GM21515 (cell line): ENCODE results near the gene CCL25.

Experiments
- ATAC-seq: cut with Tn5 transposase; IDR thresholded peaks from one replicate; pipeline ENCODE4 v1.9.1; 2021; ENCODE audit not compliant: unreplicated experiment

The CCL25 gene

DNA sequence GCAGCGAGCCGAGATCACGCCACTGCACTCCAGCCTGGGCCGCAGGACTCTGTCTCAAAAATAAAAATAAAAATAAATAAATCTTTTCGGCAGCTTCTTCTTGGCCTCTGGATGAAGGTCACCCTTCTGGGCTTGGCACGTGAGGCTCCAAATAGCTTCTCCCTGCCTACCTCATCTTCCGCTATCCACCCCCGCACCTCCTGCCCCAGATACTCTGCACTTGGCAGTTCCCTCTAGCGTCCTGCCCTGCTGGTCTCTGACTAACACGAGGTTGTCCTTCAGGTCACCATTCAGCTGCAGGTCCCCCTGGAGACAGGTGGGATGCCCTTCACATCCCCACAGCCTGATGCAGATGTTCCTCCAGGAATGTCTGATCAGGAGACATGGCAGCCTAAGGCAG lies 8.5 kb upstream of the CCL25 start:
- no peak for ATAC-seq

DNA sequence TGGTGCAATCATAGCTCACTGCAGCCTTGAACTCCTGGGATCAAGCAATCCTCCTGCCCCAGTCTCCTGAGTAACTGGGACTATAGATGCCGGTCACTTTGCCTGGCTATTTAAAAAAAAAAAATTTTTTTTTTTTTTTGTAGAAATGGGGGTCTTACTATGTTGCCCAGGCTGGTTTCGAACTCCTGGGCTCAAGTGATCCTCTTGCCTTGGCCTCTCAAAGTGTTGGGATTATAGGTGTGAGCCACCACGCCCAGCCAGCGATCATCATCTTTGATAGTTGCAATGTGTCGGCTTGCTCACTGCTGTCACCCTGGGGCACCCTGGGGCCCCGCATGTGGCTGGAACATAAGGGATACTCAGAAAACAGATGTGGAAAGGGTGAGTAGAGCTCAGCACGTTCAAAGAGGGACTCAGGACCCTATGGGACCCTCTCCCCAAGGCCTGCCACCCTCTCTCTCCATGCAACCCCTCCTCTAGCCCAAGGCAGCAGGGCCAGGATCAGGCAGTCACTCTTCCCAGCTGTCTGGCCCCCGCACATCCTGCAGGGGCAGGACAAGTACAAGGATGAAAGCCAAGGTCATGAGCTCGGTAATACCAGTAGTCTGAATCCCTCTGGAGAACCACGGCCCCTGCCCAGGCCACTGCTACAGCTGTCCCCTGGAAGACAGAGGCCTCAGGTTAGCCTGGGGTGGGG lies 6.5 kb upstream of the CCL25 start:
- no peak for ATAC-seq

DNA sequence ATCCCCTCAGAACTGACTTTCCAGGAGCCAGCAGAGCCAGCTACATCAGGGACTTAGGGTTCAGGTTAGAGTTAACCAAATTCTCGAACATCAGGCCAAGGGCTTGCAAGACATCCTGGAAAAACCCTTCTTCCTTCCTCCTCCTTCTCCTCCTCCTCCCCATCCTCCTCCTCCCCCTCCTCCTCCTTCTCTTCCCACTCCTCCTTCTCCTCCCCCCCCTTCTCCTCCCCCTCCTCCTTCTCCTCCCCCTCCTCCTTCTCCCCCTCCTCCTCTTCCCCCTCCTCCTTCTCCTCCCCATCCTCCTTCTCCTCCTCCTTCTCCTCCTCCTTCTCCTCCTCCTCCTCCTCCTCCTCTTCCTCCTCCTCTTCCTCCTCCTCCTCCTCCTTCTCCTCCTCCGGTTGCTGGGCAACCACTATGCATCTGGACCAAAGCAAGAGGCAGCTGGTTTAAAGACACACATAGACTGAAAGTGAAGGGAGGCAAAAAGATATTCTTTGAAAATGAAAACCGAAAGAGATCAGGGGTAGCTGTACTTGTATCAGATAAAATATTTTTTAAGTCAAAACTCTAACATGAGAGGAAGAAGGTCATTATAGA lies 5.9 kb upstream of the CCL25 start:
- ATAC-seq = no peak

DNA sequence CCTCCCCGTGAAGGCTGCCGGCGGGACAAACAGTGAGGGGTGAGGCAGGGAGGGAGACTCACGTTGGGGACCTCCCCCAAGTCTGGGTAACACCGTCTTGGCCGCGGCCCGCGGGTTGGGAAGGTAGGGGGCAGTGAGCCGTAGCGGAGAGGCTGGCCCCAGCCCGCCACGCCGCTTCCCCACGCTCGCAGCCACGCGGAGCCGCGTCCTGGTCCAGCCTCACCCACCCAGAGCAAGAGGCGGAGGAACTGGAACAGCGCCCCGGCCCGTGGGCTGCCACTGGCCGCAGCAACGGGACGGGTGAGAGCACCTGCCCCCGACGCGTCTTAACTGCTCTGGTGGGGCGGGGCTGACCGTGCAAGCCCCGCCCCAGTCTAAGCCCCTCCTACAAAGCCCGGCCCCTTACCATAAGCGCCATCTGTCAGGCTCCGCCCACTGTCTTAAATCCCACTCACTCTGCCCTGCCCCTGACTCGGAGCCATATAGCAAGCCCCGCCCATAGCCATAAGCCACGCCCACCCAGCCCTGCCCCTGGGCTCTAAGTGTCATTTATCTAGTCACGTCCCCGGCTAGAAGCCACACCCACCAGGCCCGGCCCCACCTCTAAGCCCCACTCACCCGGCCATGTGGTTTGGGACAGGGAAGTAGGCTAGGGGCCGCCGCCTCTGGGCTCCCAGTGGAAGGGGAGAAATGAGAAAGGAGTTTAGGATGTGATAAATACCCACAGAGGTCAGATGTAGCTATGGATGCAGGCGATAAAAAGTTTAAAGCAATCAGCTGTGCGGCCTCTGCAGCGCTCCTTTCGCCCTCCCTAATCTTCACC lies 2.1 kb upstream of the CCL25 start:
- peak; percentile 73 for ATAC-seq

DNA sequence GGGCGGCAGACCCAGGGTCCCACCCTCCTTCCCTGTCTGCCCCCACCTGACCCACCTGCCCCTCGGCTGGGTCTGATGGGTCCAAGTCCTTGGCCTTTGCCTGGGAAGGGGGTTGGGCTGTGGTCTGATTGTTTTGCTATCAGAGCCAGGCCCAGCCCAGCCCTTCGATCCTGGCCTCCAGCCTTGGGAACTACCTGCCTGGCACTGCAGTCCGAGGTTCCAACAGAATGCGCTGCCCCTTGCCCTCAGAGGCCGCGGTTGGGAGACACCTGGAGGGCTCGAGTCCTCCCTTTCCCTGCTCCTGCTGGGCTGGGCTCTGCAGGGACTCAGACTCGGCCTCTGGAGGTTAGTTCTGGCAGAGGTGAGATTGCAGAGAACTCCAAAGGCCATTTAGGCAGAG lies 1.6 kb downstream of the CCL25 start:
- ATAC-seq = no peak

DNA sequence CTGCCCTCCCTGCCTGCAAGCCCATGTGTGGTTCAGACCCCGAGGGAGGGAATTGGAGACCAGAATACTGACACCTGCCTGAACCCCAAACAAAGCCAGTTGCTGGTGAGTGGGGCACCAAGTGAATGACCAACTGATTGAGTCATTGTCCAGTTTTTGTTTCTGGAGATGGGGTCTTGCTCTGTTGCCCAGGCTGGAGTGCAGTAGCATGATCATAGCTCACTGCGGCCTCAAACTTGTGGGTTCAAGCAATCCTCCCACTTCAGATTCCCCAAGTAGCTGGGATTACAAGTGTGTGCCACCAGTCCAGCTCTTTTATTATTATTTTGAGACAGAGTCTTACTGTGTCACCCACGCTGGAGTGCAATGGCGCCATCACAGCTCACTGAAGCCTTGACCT lies 4.0 kb downstream of the CCL25 start:
- ATAC-seq = no peak

DNA sequence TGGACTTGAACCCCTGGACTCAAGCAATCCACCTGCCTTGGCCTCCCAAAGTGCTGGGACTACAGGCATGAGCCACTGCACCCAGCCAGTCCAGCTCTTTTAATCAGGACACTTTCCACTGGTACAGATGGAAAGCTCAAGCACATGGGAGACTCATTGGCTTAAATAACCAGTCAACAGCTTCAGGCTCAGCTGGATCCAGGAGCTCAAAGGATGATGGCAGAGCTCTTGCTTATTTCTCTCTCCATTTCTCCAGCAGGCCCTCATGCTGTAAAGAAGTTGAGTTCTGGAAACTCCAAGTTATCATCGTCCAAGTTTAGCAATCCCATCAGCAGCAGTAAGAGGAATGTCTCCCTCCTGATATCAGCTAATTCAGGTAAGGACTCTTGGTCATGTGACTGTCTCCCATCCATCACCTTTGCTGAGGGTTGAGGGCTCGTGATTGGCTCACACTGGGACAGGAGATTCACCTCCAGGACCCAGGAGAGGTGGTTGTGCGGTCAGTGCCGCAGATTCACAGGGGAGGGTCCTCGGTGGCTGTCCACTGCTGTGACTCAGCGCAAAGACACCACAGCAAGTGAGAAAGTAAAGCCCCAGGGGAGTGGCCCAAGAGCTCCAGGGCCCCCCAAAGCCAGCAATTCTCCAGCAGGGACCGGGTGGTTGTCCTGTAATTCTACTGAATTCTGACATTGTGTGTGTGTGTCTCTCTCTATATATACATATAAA lies 5.1 kb downstream of the CCL25 start:
- ATAC-seq = no peak

DNA sequence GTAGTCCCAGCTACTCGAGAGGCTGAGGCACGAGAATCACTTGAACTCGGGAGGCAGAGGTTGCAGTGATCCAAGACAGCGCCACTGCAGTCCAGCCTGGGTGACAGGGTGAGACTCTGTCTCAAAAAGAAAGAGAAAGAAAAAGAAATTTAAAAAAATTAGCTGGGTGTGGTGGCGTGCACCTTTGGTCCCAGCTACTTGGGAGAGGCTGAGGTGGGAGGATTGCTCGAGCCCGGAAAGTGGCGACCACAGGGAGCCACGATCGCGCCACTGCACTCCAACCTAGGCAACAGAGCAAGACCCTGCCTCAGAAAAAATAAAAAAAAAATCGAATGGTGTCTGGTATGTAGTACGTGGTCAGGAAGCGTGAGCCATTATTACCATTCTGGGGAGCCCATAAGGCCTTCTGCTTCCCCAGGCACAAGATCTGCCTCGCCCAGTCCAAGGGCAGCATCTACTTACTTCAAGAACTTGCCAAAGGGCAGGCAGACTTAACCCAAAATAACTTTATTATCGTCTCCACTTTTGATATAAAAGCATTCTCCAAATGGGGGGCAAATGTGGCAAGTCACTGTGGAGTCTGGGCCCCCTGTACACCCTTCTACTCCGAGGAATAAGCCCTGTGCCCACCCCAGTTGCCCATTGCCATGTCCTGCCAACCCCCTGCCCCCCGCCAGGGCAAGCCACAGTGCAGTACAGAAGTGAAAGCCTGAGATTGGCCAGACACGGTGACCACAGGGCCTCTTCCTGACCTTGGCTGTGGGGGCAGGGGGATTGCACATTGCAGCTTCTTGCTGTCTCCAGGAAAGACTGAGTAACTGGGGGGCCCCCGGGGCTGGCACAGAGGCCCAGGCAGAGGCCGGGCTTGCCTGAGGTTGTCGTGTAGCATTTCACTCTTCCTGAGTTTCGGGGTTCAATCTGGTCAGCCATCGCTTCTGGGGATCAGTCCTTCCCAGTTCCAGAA lies 12.6 kb downstream of the CCL25 start:
- no peak for ATAC-seq

DNA sequence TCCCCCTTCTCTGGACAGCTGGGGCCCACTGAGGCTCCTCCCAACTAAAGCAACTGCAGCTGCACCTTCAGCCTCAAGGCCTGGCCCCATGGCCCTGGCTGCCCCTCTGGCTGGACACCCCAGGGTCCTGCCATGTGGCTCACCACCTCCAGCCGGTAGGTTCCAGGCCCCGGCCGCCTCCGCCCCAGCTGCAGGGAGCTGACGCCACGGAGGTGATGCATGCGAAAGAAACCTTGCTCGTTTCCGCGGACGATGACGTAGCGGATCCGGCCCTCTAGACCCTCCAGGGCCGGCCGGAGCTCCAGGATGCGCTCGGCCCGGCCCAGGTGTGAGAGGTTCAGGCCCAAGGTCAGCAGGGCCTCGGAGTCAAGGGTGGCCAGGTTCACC lies 13.3 kb downstream of the CCL25 start:
- no peak for ATAC-seq

DNA sequence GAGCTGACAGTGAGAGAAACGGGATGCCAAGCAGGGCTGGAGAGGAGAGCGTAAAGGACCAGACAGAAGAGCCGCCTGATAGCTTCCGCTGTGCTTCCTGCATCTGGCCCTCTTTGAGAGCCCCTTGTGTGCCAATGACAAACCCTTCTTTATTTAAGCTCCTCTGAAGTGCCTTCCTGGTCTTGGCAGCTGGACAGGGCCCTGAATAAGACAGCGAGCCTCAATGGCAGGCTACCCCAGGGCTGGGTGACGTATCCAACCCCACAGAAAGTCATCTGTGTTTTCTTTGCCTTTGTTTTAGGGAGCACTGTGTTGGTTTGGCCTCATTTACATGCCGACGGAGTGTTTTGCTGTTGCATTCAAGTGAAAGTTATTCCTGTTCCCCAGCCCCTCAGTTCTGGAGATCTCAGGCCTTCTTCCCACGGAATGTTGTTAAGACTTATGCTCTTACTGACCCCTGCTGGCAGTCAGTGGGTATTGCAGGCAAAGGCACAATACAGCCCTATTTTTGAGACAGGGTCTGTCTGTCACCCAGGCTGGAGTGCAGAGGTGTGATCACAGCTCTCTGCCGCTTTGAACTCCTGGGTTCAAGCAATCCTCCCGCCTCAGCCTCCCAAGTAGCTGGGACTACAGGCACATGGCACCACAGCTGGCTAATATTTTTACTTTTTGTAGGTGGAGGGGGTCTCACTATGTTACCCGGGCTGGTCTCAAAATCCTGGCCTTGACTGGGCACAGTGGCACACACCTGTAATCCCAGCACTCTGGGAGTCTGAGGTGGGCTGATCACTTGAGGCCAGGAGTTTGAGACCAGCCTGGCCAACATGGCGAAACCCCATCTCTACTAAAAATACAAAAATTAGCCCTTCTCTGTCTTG lies 16.8 kb downstream of the CCL25 start:
- no peak for ATAC-seq

DNA sequence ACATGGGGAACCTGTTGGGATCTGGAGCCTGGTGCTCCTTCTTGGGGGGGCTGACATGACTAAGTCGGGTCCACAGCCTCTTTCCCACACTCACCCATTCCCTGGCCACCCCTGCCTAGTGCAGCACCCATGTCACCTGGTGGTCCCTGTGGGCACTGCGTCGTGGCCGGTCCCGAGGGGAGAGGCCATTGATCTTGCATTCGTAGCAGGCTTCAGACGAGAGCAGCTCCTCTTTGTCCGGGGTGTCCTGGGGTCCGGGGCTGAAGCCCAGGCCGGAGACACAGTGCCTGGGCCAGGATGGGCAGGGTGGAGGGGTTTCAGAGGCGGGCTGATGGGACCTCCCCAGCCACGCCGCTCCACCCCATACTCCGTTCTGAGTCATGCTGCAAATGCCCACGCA lies 19.4 kb downstream of the CCL25 start:
- no peak for ATAC-seq

DNA sequence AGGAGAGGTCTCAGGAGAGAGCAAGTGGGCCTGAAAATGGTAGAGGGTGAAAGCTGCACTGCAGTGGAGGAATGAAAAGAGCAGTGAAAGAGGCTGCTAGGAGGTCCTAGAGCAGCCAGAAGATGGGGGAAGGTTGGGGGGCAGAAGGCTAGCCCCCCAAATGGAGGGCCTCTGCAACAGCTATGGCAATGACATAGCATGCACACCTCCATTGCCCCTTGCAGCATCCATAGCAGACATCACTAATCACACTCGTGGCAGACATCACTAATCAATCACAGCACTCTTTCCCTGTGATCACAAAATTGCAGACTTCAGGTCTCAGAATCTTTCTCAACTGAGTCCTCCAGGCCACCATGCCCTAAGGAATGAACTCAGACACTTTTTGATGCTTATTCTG lies 21.9 kb downstream of the CCL25 start:
- no peak for ATAC-seq

DNA sequence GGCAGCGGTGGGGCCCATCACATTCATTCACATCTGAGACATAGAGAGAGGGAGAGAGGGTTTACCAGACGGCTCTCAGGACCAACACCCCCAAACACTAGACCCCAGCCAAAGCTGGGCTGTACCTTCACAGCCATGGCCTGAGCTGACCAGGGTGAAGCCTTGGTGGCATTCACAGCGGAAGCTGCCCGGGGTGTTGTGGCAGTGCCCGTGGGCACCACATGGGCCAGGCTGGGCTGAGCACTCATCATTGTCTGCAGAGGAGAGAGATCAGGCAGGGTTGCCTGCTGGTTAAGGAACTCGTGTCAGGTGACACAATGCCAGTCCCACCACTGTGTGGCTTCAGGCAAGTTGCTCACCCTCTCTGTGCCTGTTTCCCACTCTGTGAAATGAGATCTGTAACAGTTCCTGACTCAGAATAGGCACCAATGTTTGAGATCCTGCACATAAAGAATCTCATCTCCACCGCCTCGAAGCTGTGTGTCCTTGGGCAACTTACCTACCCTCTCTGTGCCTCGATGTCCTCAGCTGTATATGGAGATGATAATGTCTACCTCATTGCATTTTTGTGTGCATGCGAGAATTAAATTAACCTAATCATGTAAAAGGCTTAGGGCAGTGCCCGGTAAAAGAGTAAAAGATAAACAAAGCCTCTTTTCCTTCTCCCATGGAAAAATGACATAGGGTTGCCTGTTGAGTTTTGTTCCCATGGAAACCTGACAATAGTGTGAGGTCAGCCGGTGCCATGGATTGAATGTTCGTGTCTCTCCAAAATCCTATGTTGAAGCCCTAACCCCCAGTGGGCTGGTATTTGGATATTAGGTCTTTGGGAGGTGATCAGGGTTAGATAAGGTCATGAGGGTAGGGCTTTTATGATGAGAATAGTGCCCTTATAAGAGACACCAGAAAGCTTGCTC lies 22.9 kb downstream of the CCL25 start:
- ATAC-seq = no peak

DNA sequence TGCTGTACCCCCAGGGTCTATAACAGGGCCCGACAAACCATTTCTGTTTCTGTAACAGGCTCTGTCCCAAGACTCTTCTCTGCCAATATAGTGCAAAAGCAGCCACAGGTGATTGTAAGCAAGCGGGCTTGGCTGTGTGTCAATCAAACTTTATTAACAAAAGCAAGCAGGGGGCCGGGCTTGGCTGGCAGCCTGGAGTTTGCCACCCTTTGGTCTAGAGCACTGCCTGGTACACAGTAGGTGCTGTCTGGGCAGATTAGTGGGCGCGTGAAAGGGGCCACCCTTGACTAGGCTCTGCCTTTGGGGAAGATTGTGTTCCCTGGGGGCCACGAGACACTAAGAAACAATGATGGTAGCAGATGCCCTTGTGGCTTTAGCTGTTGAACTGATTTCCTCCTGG lies 27.4 kb downstream of the CCL25 start:
- ATAC-seq = no peak

DNA sequence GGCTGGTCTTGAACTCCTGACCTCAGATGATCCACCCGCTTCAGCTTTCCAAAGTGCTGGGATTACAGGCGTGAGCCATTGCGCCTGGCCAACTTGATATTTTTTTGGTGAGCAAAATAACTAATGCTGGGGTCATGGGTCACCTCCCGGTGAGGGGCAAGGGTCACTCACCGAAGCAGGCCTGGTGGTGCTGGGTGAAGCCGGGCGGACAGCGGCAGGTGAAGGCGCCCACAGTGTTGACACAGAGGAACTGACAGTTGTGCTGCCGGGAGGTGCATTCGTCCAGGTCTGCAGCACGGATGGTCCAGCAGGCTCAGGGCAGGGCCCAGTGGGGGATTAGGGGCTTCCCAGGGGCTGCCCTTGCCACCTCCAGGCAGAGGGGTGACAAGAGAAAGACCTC lies 28.3 kb downstream of the CCL25 start:
- ATAC-seq = no peak

DNA sequence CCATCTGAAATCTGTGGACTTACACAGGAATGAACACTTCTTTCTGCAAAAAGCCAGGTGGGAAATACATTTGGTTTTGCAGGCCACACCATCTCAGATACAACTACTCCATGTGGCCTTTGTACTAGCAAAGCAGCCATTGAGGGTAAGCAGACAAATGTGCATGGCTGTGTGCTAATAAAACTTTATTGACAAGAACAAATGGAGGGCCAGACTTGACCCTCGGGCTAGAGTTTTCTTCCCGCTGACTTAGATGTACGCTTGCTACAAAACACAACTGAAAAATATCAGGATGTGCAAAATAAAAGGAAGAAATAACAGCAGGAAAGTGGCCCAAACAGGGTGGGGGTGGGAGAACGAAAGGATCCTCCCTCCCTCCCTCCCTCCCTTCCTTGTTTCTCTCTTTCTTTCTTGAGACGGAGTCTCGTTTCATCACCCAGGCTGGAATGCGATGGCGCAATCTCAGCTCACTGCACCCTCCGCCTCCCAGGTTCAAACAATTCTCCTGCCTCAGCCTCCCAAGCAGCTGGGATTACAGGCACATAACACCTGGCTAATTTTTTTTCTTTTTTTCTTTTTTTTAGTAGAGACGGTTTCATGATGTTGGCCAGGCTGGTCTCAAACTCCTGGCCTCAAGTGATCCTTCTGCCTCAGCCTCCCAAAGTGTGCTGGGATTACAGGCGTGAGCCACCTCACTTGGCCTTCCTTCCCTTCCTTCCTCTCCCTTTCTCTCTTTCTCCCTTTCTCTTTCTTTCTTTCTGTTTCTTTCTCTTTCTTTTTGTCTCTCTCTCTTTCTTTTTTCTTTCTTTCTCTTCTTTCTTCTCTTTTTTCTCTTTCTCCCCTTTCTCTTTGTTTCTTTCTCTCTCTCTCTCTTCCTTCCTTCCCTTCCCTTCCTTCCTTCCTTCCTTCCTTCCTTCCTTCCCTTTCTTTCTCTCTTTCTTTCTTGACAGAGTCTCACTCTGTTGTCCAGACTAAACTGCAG lies 29.3 kb downstream of the CCL25 start:
- no peak for ATAC-seq

DNA sequence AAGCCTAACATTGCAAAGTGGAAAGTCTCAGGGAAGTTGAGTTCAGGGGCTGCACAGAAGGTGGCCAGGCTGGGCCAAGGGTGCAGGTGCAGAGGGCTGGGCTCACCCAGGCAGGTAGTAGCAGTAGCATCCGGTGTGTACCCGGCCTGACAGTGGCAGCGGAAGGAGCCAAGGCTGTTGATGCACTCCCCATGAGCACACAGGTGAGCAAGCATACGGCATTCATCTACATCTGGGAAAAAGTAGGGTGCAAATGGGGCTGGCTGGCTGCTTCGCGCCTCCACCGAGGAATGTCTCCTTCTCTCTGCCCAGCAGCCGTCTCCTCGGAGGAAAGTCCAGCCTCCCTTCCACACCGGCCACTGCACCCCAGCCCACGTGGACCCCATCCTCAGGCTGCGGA lies 30.6 kb downstream of the CCL25 start:
- no peak for ATAC-seq
